Measurements from ENCODE around the gene IQCC.

The IQCC gene

GRCh38 chr1:32221980-32222755 lies 16.7 kb downstream of the IQCC start, which contains the start of the genes EIF3I and TMEM234:
Gene EIF3I, plus strand, starts transcription at chr1:32222407. Its CDS starts 35 bp downstream, at chr1:32222442.
Gene TMEM234, minus strand, starts transcription at chr1:32222353. Its CDS starts 31 bp downstream, at chr1:32222322.
- H3K36me3 Mint-ChIP-seq (ENCODE audit: low read depth): peaks cover 79% of the 10 kb centered on the region
- peaks cover 39% of the 10 kb centered on the region for H3K4me1 Mint-ChIP-seq (ENCODE audit: low read depth)
- H3K27me3 Mint-ChIP-seq: no peaks in the 10 kb centered on the region
- H3K27ac Mint-ChIP-seq: peak within 1 kb of the TSS; percentile 95
- H3K4me3 Mint-ChIP-seq: peak within 1 kb of the TSS; percentile 96
- no peaks in the 10 kb centered on the region for H3K9me3 Mint-ChIP-seq
- intact Hi-C loops (cut with micrococcal nuclease): loop anchor here (2.0 kb wide), 1 partner anchor 19 kb away; no protein-coding TSS in a partner anchor

GRCh38 chr1:32223683-32224082 lies 18.2 kb downstream of the IQCC start:
- Mint-ChIP-seq H3K4me1 (ENCODE audit: low read depth) (peaks cover 35% of the 10 kb centered on the region), H3K9me3 (no peaks in the 10 kb centered on the region), H3K36me3 (ENCODE audit: low read depth) (peaks cover 79% of the 10 kb centered on the region), H3K27me3 (no peaks in the 10 kb centered on the region), H3K27ac (peak overlapping the region; percentile 95), H3K4me3 (no peak overlapping the region)
- intact Hi-C loops (cut with micrococcal nuclease): loop anchor here (2.0 kb wide), 1 partner anchor 17 kb away; no protein-coding TSS in a partner anchor

GRCh38 chr1:32224285-32224684 lies 18.8 kb downstream of the IQCC start:
- intact Hi-C loops (cut with micrococcal nuclease): no loop called here
- peak overlapping the region; percentile 10 for H3K27ac Mint-ChIP-seq
- H3K9me3 Mint-ChIP-seq: no peaks in the 10 kb centered on the region
- H3K36me3 Mint-ChIP-seq (ENCODE audit: low read depth): peaks cover 79% of the 10 kb centered on the region
- no peak overlapping the region for H3K4me3 Mint-ChIP-seq
- peaks cover 35% of the 10 kb centered on the region for H3K4me1 Mint-ChIP-seq (ENCODE audit: low read depth)
- H3K27me3 Mint-ChIP-seq: no peaks in the 10 kb centered on the region

GRCh38 chr1:32228771-32229170 lies 23.3 kb downstream of the IQCC start:
- Mint-ChIP-seq H3K36me3 (ENCODE audit: low read depth) (peaks cover 87% of the 10 kb centered on the region), H3K27ac (no peak overlapping the region), H3K4me1 (ENCODE audit: low read depth) (peaks cover 5% of the 10 kb centered on the region), H3K4me3 (no peak overlapping the region), H3K27me3 (no peaks in the 10 kb centered on the region), H3K9me3 (no peaks in the 10 kb centered on the region)
- intact Hi-C loops (cut with micrococcal nuclease): no loop called here

GRCh38 chr1:32231843-32232432 lies 26.5 kb downstream of the IQCC start:
- intact Hi-C loops (cut with micrococcal nuclease): no loop called here
- H3K27me3 Mint-ChIP-seq: no peaks in the 10 kb centered on the region
- no peak overlapping the region for H3K4me3 Mint-ChIP-seq
- H3K36me3 Mint-ChIP-seq (ENCODE audit: low read depth): peaks cover 56% of the 10 kb centered on the region
- H3K4me1 Mint-ChIP-seq (ENCODE audit: low read depth): no peaks in the 10 kb centered on the region
- no peak overlapping the region for H3K27ac Mint-ChIP-seq
- no peaks in the 10 kb centered on the region for H3K9me3 Mint-ChIP-seq

GRCh38 chr1:32232558-32233304 lies 27.3 kb downstream of the IQCC start:
- Mint-ChIP-seq H3K4me1 (ENCODE audit: low read depth) (no peaks in the 10 kb centered on the region), H3K27me3 (no peaks in the 10 kb centered on the region), H3K27ac (no peak overlapping the region), H3K36me3 (ENCODE audit: low read depth) (peaks cover 48% of the 10 kb centered on the region), H3K4me3 (no peak overlapping the region), H3K9me3 (no peaks in the 10 kb centered on the region)
- intact Hi-C loops (cut with micrococcal nuclease): no loop called here

GRCh38 chr1:32234792-32235191 lies 29.3 kb downstream of the IQCC start:
- intact Hi-C loops (cut with micrococcal nuclease): no loop called here
- Mint-ChIP-seq H3K27ac (no peak overlapping the region), H3K9me3 (no peaks in the 10 kb centered on the region), H3K4me1 (ENCODE audit: low read depth) (no peaks in the 10 kb centered on the region), H3K27me3 (peaks cover 9% of the 10 kb centered on the region), H3K4me3 (no peak overlapping the region), H3K36me3 (ENCODE audit: low read depth) (peaks cover 28% of the 10 kb centered on the region)

GRCh38 chr1:32239337-32239736 lies 33.9 kb downstream of the IQCC start:
- no peak overlapping the region for H3K4me3 Mint-ChIP-seq
- no peaks in the 10 kb centered on the region for H3K36me3 Mint-ChIP-seq (ENCODE audit: low read depth)
- peaks cover 28% of the 10 kb centered on the region for H3K4me1 Mint-ChIP-seq (ENCODE audit: low read depth)
- intact Hi-C loops (cut with micrococcal nuclease): no loop called here
- H3K27me3 Mint-ChIP-seq: peaks cover 33% of the 10 kb centered on the region
- peak overlapping the region; percentile 3 for H3K27ac Mint-ChIP-seq
- H3K9me3 Mint-ChIP-seq: no peaks in the 10 kb centered on the region

- Mint-ChIP-seq H3K36me3 (ENCODE audit: low read depth) (no peaks in the 10 kb centered on the region), H3K4me3 (peak overlapping the region; percentile 74), H3K4me1 (ENCODE audit: low read depth) (peaks cover 28% of the 10 kb centered on the region), H3K9me3 (no peaks in the 10 kb centered on the region), H3K27ac (no peak overlapping the region), H3K27me3 (peaks cover 33% of the 10 kb centered on the region)
- intact Hi-C loops (cut with micrococcal nuclease): loop anchor here (2.0 kb wide), 1 partner anchor 17 kb away; the partner anchor contains the start of genes EIF3I and TMEM234
Measured at GRCh38 chr1:32239790-32240139, 34.3 kb downstream of the IQCC start.

GRCh38 chr1:32240140-32240951 lies 34.9 kb downstream of the IQCC start:
- Mint-ChIP-seq H3K36me3 (ENCODE audit: low read depth) (no peaks in the 10 kb centered on the region), H3K9me3 (no peaks in the 10 kb centered on the region), H3K27me3 (peaks cover 33% of the 10 kb centered on the region), H3K4me3 (peak overlapping the region; percentile 74), H3K27ac (peak overlapping the region; percentile 71), H3K4me1 (ENCODE audit: low read depth) (peaks cover 28% of the 10 kb centered on the region)
- intact Hi-C loops (cut with micrococcal nuclease): loop anchor here (2.0 kb wide), 1 partner anchor 18 kb away; the partner anchor contains the start of genes EIF3I and TMEM234

- H3K9me3 Mint-ChIP-seq: no peaks in the 10 kb centered on the region
- intact Hi-C loops (cut with micrococcal nuclease): loop anchor here (2.0 kb wide), 1 partner anchor 18 kb away; the partner anchor contains the start of genes EIF3I and TMEM234
- H3K4me3 Mint-ChIP-seq: peak overlapping the region; percentile 74
- H3K27me3 Mint-ChIP-seq: peaks cover 33% of the 10 kb centered on the region
- H3K4me1 Mint-ChIP-seq (ENCODE audit: low read depth): peaks cover 28% of the 10 kb centered on the region
- H3K27ac Mint-ChIP-seq: peak overlapping the region; percentile 71
- no peaks in the 10 kb centered on the region for H3K36me3 Mint-ChIP-seq (ENCODE audit: low read depth)
Measured at GRCh38 chr1:32241001-32241763, 35.7 kb downstream of the IQCC start.

GRCh38 chr1:32242341-32242851 lies 36.9 kb downstream of the IQCC start:
- intact Hi-C loops (cut with micrococcal nuclease): no loop called here
- H3K36me3 Mint-ChIP-seq (ENCODE audit: low read depth): no peaks in the 10 kb centered on the region
- H3K27me3 Mint-ChIP-seq: peaks cover 39% of the 10 kb centered on the region
- H3K9me3 Mint-ChIP-seq: no peaks in the 10 kb centered on the region
- H3K4me3 Mint-ChIP-seq: no peak overlapping the region
- peaks cover 34% of the 10 kb centered on the region for H3K4me1 Mint-ChIP-seq (ENCODE audit: low read depth)
- no peak overlapping the region for H3K27ac Mint-ChIP-seq
